WI38 (cell line): ENCODE measurements around the gene MYOM1.

ENCODE experiments used
- H3K4me3 ChIP-seq: 2 replicates; pipeline ENCODE4 v1.5.1; 2011; ENCODE audit warnings: low read depth, mild to moderate bottlenecking, control low read depth, low read length
- TF ChIP-seq, protein P1 (sequence below): IDR thresholded peaks from 2 replicates; pipeline ENCODE4 v1.5.1; 2012; ENCODE audit warnings: low read depth, mild to moderate bottlenecking, control low read depth, low read length

MYOM1 gene

DNA sequence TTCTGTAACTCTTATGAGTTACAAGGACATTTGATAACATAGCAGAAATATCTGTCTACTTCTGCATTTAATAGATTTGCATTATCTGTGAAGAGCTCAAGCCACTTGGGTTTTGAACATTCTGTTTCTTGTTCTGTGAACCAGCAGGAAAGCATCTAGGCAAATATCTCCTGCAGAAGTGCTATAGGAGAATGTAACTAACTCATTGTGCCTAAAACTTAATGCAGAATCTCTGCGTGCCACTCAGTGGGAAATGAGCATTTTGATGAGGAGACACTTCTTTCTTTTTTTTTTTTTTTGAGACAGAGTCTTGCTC is 63.5 kb downstream of the MYOM1 start:
- H3K4me3 ChIP-seq = no peak overlapping the region
- TF ChIP-seq, protein P1, sequence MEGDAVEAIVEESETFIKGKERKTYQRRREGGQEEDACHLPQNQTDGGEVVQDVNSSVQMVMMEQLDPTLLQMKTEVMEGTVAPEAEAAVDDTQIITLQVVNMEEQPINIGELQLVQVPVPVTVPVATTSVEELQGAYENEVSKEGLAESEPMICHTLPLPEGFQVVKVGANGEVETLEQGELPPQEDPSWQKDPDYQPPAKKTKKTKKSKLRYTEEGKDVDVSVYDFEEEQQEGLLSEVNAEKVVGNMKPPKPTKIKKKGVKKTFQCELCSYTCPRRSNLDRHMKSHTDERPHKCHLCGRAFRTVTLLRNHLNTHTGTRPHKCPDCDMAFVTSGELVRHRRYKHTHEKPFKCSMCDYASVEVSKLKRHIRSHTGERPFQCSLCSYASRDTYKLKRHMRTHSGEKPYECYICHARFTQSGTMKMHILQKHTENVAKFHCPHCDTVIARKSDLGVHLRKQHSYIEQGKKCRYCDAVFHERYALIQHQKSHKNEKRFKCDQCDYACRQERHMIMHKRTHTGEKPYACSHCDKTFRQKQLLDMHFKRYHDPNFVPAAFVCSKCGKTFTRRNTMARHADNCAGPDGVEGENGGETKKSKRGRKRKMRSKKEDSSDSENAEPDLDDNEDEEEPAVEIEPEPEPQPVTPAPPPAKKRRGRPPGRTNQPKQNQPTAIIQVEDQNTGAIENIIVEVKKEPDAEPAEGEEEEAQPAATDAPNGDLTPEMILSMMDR = no peak

DNA sequence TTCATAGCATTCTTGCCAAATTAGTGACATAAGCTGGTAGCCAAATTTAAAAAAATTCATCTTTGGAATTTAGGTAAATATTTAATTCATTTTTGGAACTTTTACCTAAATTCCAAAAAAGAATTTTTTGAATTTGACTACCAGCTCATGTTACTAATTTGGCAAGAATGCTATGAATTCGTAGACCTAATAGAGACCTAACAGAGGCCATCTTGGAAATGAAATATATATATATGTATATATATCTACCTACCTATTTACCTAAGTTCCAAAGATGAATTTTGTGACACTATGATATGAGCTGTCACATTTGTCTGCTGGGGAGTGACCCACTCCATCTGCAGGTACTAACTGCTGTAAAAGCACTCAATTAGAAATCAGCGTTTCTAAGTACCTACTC is 65.6 kb downstream of the MYOM1 start:
- TF ChIP-seq, protein P1 = no peak

DNA sequence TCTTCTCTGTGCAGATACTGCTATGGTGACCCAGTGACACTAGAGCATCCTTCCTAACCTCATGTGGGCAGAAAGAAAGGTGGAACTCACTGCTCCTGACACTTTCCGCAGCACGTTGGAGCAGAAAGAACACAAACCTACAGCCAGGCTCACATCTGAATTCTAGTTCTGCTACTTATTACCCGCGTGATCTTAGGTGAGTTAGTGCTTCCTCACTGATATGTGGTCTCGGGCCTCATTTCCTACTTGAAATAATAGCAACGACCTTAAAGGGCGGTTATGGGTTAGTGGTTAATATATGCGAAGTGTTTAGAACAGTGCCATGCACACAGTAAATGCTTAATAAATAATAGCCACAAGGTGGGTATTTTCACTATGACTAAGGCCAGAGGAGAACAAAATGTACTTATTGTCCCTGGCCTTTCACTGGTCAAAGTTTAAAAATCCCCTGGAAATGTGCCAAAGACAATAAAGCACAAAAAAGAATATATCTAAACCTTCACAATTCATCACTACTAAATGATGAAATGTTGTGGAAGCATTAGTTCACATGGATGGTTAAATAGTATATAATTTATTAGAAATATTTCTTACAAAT is 66.6 kb downstream of the MYOM1 start:
- TF ChIP-seq, protein P1 = no peak
- no peak overlapping the region for H3K4me3 ChIP-seq

More for the DNA sequence above, 65.6 kb downstream of the MYOM1 start:
- H3K4me3 ChIP-seq = no peak overlapping the region

DNA sequence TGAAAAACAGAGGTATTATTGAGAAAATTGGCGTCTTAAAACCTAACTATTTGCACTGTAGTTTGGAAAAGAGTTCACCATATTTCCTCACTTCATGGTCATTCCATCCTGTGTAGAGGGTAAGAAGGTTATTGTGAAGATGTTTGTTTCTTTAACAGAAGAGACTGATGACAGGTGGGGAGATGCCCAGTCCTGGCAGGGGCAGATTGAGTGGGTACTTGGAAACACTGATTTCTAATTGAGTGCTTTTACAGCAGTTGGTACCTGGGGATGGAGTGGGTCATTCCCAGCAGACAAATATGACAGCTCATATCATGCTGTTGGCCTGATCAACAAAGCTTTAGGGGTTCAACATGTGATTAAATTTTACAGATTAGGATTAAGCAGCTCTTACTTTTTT is 67.5 kb downstream of the MYOM1 start:
- no peak overlapping the region for H3K4me3 ChIP-seq

DNA sequence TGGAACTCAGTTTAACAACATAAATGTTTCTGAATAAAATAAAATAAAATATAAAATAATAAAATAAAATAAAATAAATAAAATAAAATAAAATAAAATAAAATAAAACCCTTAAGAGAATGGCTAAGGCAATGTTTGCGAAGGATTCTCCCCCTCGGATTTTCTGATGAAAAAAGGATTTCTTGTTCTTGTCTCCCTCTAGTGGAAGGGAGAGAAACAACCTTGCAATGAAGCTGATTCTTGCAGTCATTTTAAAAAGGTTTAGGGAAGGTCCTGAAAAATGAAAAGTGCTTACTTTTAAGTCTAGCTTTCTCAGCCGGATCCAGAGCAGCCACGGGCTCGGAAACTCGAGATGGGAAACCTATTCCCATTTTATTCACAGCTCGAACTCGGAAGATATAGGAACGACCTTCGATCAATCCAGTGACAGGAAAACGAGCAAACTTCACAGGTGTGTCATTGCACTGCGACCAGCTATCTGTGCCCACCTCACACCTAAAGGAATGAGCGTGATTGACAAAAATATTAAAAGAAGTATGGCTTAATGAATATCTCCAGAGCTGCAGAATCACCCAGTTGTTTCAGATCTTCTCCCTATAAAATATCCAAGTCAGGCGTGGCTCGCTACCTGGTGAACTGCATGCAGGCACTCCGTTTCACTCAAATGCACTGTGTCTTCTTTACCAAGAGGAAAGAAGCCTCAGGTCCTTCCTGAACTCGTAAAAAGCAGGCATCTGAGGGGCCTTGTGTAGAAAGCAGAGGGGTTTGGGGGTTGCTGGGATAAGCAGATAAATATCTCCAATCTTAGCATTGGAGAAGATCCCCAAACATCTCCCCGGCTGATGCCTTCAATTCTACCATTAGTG is 68.1 kb downstream of the MYOM1 start:
- TF ChIP-seq, protein P1 = peak; percentile 72
- H3K4me3 ChIP-seq = no peak overlapping the region

More for the DNA sequence above, 67.5 kb downstream of the MYOM1 start:
- TF ChIP-seq, protein P1 = no peak

DNA sequence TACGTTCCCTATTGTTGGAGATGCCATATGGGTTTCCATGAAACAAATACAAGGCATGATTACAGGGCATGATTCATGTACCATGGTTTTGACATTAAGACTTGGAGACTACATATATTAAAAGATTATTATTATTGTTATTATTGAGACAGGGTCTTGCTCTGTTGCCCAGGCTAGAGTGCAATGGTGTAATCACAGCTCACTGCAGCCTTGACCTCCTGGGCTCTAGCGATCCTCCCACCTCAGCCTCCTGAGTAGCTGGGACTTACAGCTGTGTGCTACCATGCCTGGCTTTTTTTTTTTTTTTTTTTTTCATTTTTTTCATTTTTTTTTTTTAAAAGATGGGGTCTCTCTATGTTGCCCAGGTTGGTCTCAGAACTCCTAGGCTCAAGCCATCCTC is 69.1 kb downstream of the MYOM1 start:
- TF ChIP-seq, protein P1 = no peak
- H3K4me3 ChIP-seq = no peak overlapping the region

DNA sequence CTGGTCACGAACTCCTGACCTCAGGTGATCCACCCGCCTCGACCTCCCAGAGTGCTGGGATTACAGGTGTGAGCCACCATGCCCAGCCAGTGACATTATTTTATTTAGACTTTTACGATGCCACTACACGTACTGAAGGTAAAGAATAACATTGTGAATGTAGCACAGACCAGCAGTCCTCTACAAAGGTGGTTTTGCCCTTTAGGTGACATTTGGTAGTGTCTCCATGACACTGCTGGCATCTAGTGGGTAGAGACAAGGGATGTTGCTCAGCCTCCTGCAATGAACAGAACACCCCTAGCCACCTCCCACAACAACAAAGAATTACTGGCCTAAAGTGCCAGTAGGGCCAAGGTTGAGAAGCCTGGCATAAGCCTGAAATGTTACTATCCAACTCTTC is 69.5 kb downstream of the MYOM1 start:
- no peak overlapping the region for H3K4me3 ChIP-seq
- TF ChIP-seq, protein P1 = no peak
